ENCODE data around the gene ATXN3L. TPM values are rescaled to one million over a fixed set of nuclear protein-coding genes. Genes with fewer than 3 reads are reported as not detected.

Gene ATXN3L
- total and polyA plus RNA-seq, 10 of the 15 experiments (the other 5 are each of a cell fraction or from before 2014, with no cell fraction given), result not detected

- no peak for TF ChIP-seq MEF2A (IDR thresholded peaks at IDR 0.05; ENCODE audit: insufficient read depth, low read depth, low read length)
- no peak for TF ChIP-seq GATAD2B (conservative IDR thresholded peaks at IDR 0.05; ENCODE audit: low read depth)
- TF ChIP-seq SUPT20H (IDR thresholded peaks at IDR 0.05; ENCODE audit: borderline replicate concordance, control insufficient read depth, low read depth, low read length), result no peak
Measured at GRCh38 chrX:13270360-13270759, 49.5 kb downstream of the ATXN3L start (continued).

DNA sequence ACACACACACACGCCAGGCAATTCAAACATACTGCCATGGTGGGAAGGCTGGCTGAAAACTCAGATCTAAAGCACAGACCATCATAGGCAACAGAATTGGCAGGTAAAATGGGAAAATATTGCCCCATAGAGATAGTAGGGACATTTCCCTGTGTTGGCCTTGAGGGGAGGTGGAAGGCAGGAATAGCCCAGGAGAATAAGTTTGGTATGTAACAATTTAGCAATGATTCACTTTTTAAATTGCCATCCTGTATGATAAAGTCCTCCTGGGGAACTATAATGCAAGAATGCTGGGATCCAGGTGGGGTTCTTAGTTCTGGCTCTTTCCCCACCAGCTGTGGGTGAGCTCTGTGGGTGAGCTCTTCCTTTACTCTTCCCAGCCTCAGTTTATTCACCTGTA is 51.0 kb downstream of the ATXN3L start:
- in situ Hi-C loops (cut with MboI), result no loop called here
- Histone ChIP-seq H3K9me3 (replicated peaks; ENCODE audit: control insufficient read depth, insufficient read depth, low read length) (no peaks in the 10 kb centered on the region), H3K27ac (ENCODE audit: control insufficient read depth, insufficient read depth) (no peak overlapping the region), H3K27me3 (replicated peaks in 1 of 2; ENCODE audit: control insufficient read depth in 2 of 2, insufficient read depth in 2 of 2, low read length in 1 of 2) (no peaks in the 10 kb centered on the region), H3K79me2 (ENCODE audit: control insufficient read depth, insufficient read depth, low read length) (no peaks in the 10 kb centered on the region), H4K20me1 (ENCODE audit: control insufficient read depth, insufficient read depth) (no peaks in the 10 kb centered on the region), H3K4me3 (no peak overlapping the region), H3K4me2 (ENCODE audit: control insufficient read depth, insufficient read depth) (no peak overlapping the region), H3K4me1 (ENCODE audit: control insufficient read depth, insufficient read depth, low read length) (peaks cover 6% of the 10 kb centered on the region), H3K36me3 (ENCODE audit: control insufficient read depth in 2 of 2, insufficient read depth in 2 of 2, low read length in 1 of 2) (no peaks in the 10 kb centered on the region), H2AFZ (ENCODE audit: control insufficient read depth, low read depth, low read length) (no peak overlapping the region), H3K9ac (ENCODE audit: control insufficient read depth, insufficient read depth, low read length) (no peak overlapping the region)
- SMC1A ChIA-PET (ENCODE audit: uncharacterized antibody, unreplicated experiment), result interaction anchor here (0.7 to 0.9 kb wide), 2 partner anchors 12 to 14 kb away, joined by 3 read pairs; no protein-coding TSS in a partner anchor
- RAD21 ChIA-PET (ENCODE audit: unreplicated experiment), result interaction anchor here (1.1 kb wide), 1 partner anchor 9 kb away, joined by 4 read pairs; no protein-coding TSS in a partner anchor
- POLR2A ChIA-PET, result no interaction called here
- 50% methylated on average over 1 of the region's 1 CpG for WGBS (ENCODE audit: insufficient coverage, insufficient replicate concordance, low lambda C conversion rate, missing lambda C conversion rate)
- CTCF ChIA-PET, result no interaction called here
- ATAC-seq (no peak), FAIRE-seq (no peak), DNase-seq (ENCODE audit: low read depth, low spot score) (no peak)
- intact Hi-C loops (cut with micrococcal nuclease; ENCODE audit: unreplicated experiment), result no loop called here
- BruUV-seq (replicated peaks), result no TSS peak
- TF ChIP-seq HDAC6 (IDR thresholded peaks at IDR 0.05; ENCODE audit: unreplicated experiment) (no peak), ZBTB40 (IDR thresholded peaks at IDR 0.05; ENCODE audit: borderline replicate concordance) (no peak), PAX5 (IDR thresholded peaks at IDR 0.05; ENCODE audit: borderline replicate concordance, low read depth, low read length) (no peak), ZNF622 (IDR thresholded peaks at IDR 0.05) (no peak), TCF3 (IDR thresholded peaks at IDR 0.05; ENCODE audit: borderline replicate concordance, insufficient read depth, low read depth, low read length) (no peak), NR2C1 (IDR thresholded peaks at IDR 0.05) (no peak), FOS (IDR thresholded peaks at IDR 0.05; ENCODE audit: borderline replicate concordance, extremely low read depth, insufficient read length) (no peak), E4F1 (IDR thresholded peaks at IDR 0.05; ENCODE audit: borderline replicate concordance, partially characterized antibody) (no peak)
- TF ChIP-seq, protein P1, sequence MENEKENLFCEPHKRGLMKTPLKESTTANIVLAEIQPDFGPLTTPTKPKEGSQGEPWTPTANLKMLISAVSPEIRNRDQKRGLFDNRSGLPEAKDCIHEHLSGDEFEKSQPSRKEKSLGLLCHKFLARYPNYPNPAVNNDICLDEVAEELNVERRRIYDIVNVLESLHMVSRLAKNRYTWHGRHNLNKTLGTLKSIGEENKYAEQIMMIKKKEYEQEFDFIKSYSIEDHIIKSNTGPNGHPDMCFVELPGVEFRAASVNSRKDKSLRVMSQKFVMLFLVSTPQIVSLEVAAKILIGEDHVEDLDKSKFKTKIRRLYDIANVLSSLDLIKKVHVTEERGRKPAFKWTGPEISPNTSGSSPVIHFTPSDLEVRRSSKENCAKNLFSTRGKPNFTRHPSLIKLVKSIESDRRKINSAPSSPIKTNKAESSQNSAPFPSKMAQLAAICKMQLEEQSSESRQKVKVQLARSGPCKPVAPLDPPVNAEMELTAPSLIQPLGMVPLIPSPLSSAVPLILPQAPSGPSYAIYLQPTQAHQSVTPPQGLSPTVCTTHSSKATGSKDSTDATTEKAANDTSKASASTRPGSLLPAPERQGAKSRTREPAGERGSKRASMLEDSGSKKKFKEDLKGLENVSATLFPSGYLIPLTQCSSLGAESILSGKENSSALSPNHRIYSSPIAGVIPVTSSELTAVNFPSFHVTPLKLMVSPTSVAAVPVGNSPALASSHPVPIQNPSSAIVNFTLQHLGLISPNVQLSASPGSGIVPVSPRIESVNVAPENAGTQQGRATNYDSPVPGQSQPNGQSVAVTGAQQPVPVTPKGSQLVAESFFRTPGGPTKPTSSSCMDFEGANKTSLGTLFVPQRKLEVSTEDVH (IDR thresholded peaks at IDR 0.05; ENCODE audit: low read depth, partially characterized antibody), result no peak
